Stimulated activated CD4-positive, alpha-beta T cell treated with anti-CD3 and anti-CD28 coated beads, TNF-alpha, amount 100 ng/mL, for 1 hour (primary cell): ENCODE measurements around the gene NTSR1.

Experiments
- DNase-seq, 3 donors: peaks; one replicate each; pipeline ENCODE4 v3.0.0-alpha.2; 2020; ENCODE audit warnings: low read depth in 3 of 3, low spot score in 1 of 3

NTSR1 gene

DNA sequence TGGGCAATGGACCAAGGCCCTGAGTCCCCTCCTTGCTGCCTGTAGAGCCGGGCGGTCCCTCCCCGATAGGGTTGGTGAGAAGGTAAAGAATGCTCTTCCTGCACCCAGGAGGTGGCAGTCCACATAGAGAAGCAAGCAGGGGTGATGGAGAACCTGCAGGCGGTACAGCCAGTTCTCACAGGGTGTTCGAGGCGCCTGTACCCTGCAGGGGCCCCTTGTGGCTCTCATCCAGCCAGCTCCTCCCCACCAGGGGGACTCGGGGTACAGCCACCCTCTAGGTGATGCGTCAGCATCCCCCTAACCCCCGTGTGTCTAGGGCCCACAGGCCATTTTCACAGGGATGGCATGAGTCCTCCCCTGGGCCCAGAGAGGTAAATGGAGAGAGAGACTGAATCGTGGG, 103.1 kb downstream of the NTSR1 start:
- no peak for DNase-seq
